Transverse colon (tissue), 4 donors: ENCODE results near the gene BACH2.

ENCODE experiments used
- POLR2A ChIP-seq: fragments of 450-650 bp; IDR thresholded peaks from one replicate; pipeline ENCODE4 v1.6.1; 2016; ENCODE audit warnings: antibody characterized with exemption, mild to moderate bottlenecking, moderate library complexity
- POLR2AphosphoS5 ChIP-seq, 3 donors: sonication (generic); formaldehyde crosslinking; IDR thresholded peaks; one replicate each; pipeline ENCODE4 v1.6.1; 2016; ENCODE audit warnings: antibody characterized with exemption in 3 of 3
- TF ChIP-seq, protein P1 (sequence below), 5 experiments: fragments of 200-600 bp in 3 of 5; fragments of 450-650 bp in 2 of 5; sonication (generic) in 3 of 5; IDR thresholded peaks; 1 replicate in 2 of 5; 2 replicates in 3 of 5; pipeline ENCODE4 v1.5.1; 2016 to 2017; ENCODE audit warnings: antibody characterized with exemption in 5 of 5, inconsistent platforms in 3 of 5, mild to moderate bottlenecking in 2 of 5, moderate library complexity in 1 of 5

DNA sequence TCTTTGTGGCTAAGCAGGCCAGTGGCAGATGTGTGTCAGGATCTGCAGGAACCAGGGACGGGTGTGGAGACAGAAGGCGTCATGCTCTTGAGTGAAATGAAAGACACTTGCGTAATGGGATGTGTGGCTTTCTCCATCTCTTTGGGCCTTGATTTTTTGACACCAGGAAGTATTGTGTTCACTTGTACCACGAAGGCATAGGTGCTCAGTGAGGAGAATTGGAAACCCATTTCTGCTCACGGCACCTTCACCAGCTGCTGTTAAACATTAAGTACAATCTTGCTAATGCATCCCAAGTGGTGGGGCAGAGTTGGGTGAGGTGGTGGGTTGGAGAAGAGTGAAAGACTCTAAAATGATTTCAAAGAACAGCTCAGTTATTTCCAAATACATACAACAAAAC, 372.4 kb downstream of the BACH2 start:
- TF ChIP-seq POLR2A (no peak), POLR2AphosphoS5 (IDR thresholded peaks at IDR 0.05) (no peak)
- TF ChIP-seq, protein P1, sequence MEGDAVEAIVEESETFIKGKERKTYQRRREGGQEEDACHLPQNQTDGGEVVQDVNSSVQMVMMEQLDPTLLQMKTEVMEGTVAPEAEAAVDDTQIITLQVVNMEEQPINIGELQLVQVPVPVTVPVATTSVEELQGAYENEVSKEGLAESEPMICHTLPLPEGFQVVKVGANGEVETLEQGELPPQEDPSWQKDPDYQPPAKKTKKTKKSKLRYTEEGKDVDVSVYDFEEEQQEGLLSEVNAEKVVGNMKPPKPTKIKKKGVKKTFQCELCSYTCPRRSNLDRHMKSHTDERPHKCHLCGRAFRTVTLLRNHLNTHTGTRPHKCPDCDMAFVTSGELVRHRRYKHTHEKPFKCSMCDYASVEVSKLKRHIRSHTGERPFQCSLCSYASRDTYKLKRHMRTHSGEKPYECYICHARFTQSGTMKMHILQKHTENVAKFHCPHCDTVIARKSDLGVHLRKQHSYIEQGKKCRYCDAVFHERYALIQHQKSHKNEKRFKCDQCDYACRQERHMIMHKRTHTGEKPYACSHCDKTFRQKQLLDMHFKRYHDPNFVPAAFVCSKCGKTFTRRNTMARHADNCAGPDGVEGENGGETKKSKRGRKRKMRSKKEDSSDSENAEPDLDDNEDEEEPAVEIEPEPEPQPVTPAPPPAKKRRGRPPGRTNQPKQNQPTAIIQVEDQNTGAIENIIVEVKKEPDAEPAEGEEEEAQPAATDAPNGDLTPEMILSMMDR (IDR thresholded peaks at IDR 0.05): no peak
